HEK293 (cell line): ENCODE data around the gene TECPR2.

Experiments used
- CTCF ChIA-PET: fragments of 350-600 bp; formaldehyde crosslinking; extraction: SDS; loops from one replicate; lab custom pipeline; 2021; ENCODE audit warnings: antibody characterized with exemption; lab: Yijun Ruan, JAX
- POLR2A ChIA-PET: fragments of 300-600 bp; formaldehyde crosslinking; extraction: SDS; loops from one replicate; lab custom pipeline; 2020; ENCODE audit warnings: antibody characterized with exemption, inconsistent platforms; lab: Yijun Ruan, JAX
- H3K27ac ChIP-seq: fragments of 200-500 bp; sonication (Bioruptor generic); 2 replicates; pipeline ENCODE4 v1.5.1; 2014; ENCODE audit warnings: low read depth, low read length, control low read depth, inconsistent platforms; ENCODE audit errors: extremely low read depth
- H3K36me3 ChIP-seq, 2 experiments: fragments of 200-500 bp in 1 of 2; sonication (Bioruptor generic) in 1 of 2; 1 replicate in 1 of 2; 2 replicates in 1 of 2; pipeline ENCODE4 v1.5.1; 2014 to 2017; ENCODE audit warnings: inconsistent platforms in 2 of 2, low read length in 2 of 2; ENCODE audit not compliant: control insufficient read depth in 2 of 2, insufficient read depth in 1 of 2
- H3K4me1 ChIP-seq: fragments of 200-500 bp; sonication (Bioruptor generic); 2 replicates; pipeline ENCODE4 v1.5.1; 2014; ENCODE audit warnings: mild to moderate bottlenecking, low read length, inconsistent platforms; ENCODE audit not compliant: control insufficient read depth, insufficient read depth
- H3K4me3 ChIP-seq: 2 replicates; pipeline ENCODE4 v1.5.1; 2011; ENCODE audit warnings: low read depth, mild to moderate bottlenecking, control low read depth, low read length, moderate library complexity
- H3K9me3 ChIP-seq: fragments of 200-500 bp; sonication (Bioruptor generic); 2 replicates; pipeline ENCODE4 v1.5.1; 2014; ENCODE audit warnings: low read depth, low read length, inconsistent platforms; ENCODE audit not compliant: control insufficient read depth, insufficient read depth
- HOXD13 ChIP-seq: sonication (generic); formaldehyde crosslinking; IDR thresholded peaks from 2 replicates; pipeline ENCODE4 v1.8.0; 2022; ENCODE audit warnings: missing genetic modification reagents, borderline replicate concordance
- PRDM4 ChIP-seq: fragments of 450-650 bp; formaldehyde crosslinking; IDR thresholded peaks from 2 replicates; pipeline ENCODE4 v1.5.1; 2017; ENCODE audit warnings: missing biosample characterization, missing genetic modification characterization
- REPIN1 ChIP-seq: fragments of 450-650 bp; formaldehyde crosslinking; IDR thresholded peaks from 2 replicates; pipeline ENCODE4 v1.5.1; 2017; ENCODE audit warnings: missing biosample characterization, missing genetic modification characterization, low read depth
- TRIM28 ChIP-seq: IDR thresholded peaks from 2 replicates; pipeline ENCODE4 v1.6.1; 2011; ENCODE audit warnings: low read length, control low read depth, borderline replicate concordance
- ZBTB7A ChIP-seq: fragments of 450-650 bp; formaldehyde crosslinking; IDR thresholded peaks from 2 replicates; pipeline ENCODE4 v1.5.1; 2016; ENCODE audit warnings: low read depth, missing biosample characterization, missing genetic modification characterization
- ZEB2 ChIP-seq: fragments of 450-650 bp; formaldehyde crosslinking; IDR thresholded peaks from 2 replicates; pipeline ENCODE4 v1.5.1; 2016; ENCODE audit warnings: missing biosample characterization, missing genetic modification characterization
- ZFHX2 ChIP-seq: fragments of 450-650 bp; formaldehyde crosslinking; conservative IDR thresholded peaks from 2 replicates; pipeline ENCODE4 v1.5.1; 2016; ENCODE audit warnings: missing biosample characterization, missing genetic modification characterization
- ZNF132 ChIP-seq: fragments of 450-650 bp; formaldehyde crosslinking; IDR thresholded peaks from 2 replicates; pipeline ENCODE4 v1.5.1; 2017; ENCODE audit warnings: missing biosample characterization, missing genetic modification characterization, borderline replicate concordance
- ZNF148 ChIP-seq: fragments of 450-650 bp; formaldehyde crosslinking; IDR thresholded peaks from 2 replicates; pipeline ENCODE4 v1.5.0; 2017; ENCODE audit warnings: missing biosample characterization, missing genetic modification characterization, borderline replicate concordance
- ZNF169 ChIP-seq: fragments of 450-650 bp; formaldehyde crosslinking; IDR thresholded peaks from 2 replicates; pipeline ENCODE4 v1.5.1; 2016; ENCODE audit warnings: missing biosample characterization, missing genetic modification characterization
- ZNF175 ChIP-seq: fragments of 450-650 bp; formaldehyde crosslinking; IDR thresholded peaks from 2 replicates; pipeline ENCODE4 v1.5.1; 2016; ENCODE audit warnings: missing biosample characterization, missing genetic modification characterization
- ZNF350 ChIP-seq: fragments of 450-650 bp; formaldehyde crosslinking; IDR thresholded peaks from 2 replicates; pipeline ENCODE4 v1.5.0; 2017; ENCODE audit warnings: missing biosample characterization, mild to moderate bottlenecking, missing genetic modification characterization
- ZNF473 ChIP-seq: fragments of 450-650 bp; formaldehyde crosslinking; IDR thresholded peaks from 2 replicates; pipeline ENCODE4 v1.5.1; 2017; ENCODE audit warnings: missing biosample characterization, missing genetic modification characterization
- ZNF549 ChIP-seq: fragments of 450-650 bp; IDR thresholded peaks from 2 replicates; pipeline ENCODE4 v1.5.1; 2018; ENCODE audit warnings: missing biosample characterization, missing genetic modification characterization, mild to moderate bottlenecking, inconsistent platforms, moderate library complexity
- ZNF561 ChIP-seq: fragments of 450-650 bp; IDR thresholded peaks from 2 replicates; pipeline ENCODE4 v1.5.1; 2018; ENCODE audit warnings: missing biosample characterization, missing genetic modification characterization, borderline replicate concordance
- ZNF600 ChIP-seq: fragments of 450-650 bp; formaldehyde crosslinking; IDR thresholded peaks from 2 replicates; pipeline ENCODE4 v1.5.1; 2016; ENCODE audit warnings: missing biosample characterization, missing genetic modification characterization
- ZSCAN16 ChIP-seq: fragments of 450-650 bp; formaldehyde crosslinking; IDR thresholded peaks from 2 replicates; pipeline ENCODE4 v1.5.1; 2016; ENCODE audit warnings: missing biosample characterization, missing genetic modification characterization

Gene TECPR2

DNA sequence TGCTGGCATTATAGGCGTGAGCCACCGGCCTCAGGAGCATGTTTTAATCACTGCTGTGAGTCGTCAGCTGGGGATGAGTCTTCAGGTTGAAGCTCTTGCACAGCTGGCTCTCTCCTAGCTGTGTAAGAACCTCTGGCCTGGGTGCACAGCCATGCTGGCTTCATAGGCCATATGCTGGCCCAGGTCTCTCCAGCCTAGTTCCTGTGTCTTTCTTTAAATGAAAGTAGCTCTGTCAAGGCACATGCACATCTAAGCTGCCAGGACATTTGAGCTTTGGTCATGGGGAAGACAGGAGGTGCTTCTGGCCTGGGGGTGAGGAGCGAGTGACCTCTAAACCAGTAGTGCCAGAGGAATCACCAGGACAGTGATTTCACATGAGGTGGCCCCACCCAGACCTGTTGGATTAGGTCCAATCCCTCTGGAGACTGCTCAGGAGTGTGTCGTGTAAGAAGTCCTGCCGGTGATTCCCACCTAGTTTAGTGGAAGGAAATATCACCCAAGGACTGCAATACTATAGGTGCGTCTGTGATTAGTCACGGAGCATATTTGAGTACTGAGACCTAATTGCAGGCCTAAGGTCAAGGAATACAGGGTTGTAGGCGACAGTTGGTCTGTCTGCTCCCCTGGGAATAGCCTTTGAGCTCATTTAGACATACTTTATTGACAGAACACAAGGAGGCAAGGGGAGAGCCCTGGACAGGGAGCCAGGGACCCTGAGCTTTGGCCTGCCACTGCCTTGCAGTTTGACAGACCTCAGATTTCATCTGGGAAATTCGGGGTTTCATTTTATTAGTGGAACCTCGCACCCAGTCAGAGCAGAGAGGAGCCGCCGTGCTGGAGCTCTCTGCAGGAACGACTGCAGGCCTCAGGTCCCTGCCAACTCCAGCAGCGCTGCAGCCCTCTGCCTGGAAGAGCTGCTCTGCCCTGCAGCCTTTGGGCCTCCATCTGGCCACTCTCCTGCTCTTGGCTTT is 79.8 kb downstream of the TECPR2 start:
- no peaks in the 10 kb centered on the region for H3K9me3 ChIP-seq
- POLR2A ChIA-PET = interaction anchor here (0.6 to 0.7 kb wide), 2 partner anchors 73 to 82 kb away, joined by 3 to 5 read pairs; no protein-coding TSS in a partner anchor
- peaks cover 29 to 74% of the 10 kb centered on the region in 2 experiments; a peak in 2 of 3 replicates for H3K36me3 ChIP-seq
- H3K27ac ChIP-seq = no peak overlapping the region
- CTCF ChIA-PET = interaction anchor here (0.7 kb wide), 1 partner anchor 69 kb away, joined by 3 read pairs; no protein-coding TSS in a partner anchor
- TF ChIP-seq ZBTB7A (tag by site-specific recombination) = no peak
- TF ChIP-seq ZNF549 (tag by site-specific recombination) = no peak
- TF ChIP-seq ZSCAN16 = no peak
- TF ChIP-seq TRIM28 = no peak
- no peak for TF ChIP-seq PRDM4 (tag by site-specific recombination)
- no peaks in the 10 kb centered on the region for H3K4me1 ChIP-seq
- H3K4me3 ChIP-seq = no peak overlapping the region

GRCh38 chr14:102445066-102445465 is 82.3 kb downstream of the TECPR2 start:
- H3K4me3 ChIP-seq = no peak overlapping the region
- CTCF ChIA-PET = interaction anchor here (0.6 kb wide), 1 partner anchor 830 kb away, joined by 4 read pairs; no protein-coding TSS in a partner anchor
- H3K9me3 ChIP-seq = no peaks in the 10 kb centered on the region
- TF ChIP-seq HOXD13 (CRISPR knock-in tag) = no peak
- TF ChIP-seq ZNF561 = no peak
- TF ChIP-seq ZNF600 (tag by site-specific recombination) = no peak
- no peak for TF ChIP-seq ZNF473 (tag by site-specific recombination)
- no peak for TF ChIP-seq ZNF169 (tag by site-specific recombination)
- POLR2A ChIA-PET = no interaction called here
- H3K36me3 ChIP-seq = peaks cover 25 to 82% of the 10 kb centered on the region in 2 experiments; a peak in 2 of 3 replicates
- no peaks in the 10 kb centered on the region for H3K4me1 ChIP-seq
- H3K27ac ChIP-seq = no peak overlapping the region

DNA sequence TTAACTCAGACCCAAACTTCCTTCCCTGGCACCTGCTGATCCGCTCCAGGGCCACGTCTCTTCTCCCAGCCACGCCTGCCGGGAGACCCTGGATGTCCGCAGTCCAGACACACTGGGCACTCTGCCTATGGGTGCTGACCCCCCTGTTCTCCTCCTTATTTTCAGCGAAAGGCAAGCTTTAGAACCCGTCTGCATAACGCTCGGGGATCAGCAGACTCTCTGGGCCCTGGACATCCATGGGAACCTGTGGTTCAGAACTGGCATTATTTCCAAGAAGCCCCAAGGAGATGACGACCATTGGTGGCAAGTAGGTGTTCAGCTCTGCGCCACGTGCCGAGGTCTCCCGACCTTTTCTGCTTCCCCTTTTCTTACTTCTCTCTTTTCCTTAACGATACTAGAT is 82.9 kb downstream of the TECPR2 start:
- ChIA-PET CTCF (interaction anchor here (0.6 kb wide), 2 partner anchors 470 to 830 kb away, joined by 4 read pairs; no protein-coding TSS in a partner anchor), POLR2A (no interaction called here)
- Histone ChIP-seq H3K36me3 (peaks cover 25 to 83% of the 10 kb centered on the region in 2 experiments; a peak in 2 of 3 replicates), H3K9me3 (no peaks in the 10 kb centered on the region), H3K27ac (no peak overlapping the region), H3K4me3 (no peak overlapping the region), H3K4me1 (no peaks in the 10 kb centered on the region)
- TF ChIP-seq ZNF132 (tag by site-specific recombination) (no peak), ZNF148 (tag by site-specific recombination) (no peak), ZNF175 (no peak), ZFHX2 (no peak), REPIN1 (tag by site-specific recombination) (no peak), ZNF350 (tag by site-specific recombination) (no peak), ZEB2 (tag by site-specific recombination) (no peak)
